Measurements from ENCODE around the gene EBF3. TPM values are rescaled to one million over a fixed set of nuclear protein-coding genes. Genes with fewer than 3 reads are reported as not detected.

EBF3 gene
- total RNA-seq, 1 experiment from 2014 or later: 0.22 TPM

- no CpG with 5 or more reads among the region's 6 CpGs for WGBS (ENCODE audit: extremely low coverage, insufficient read length, low lambda C conversion rate)
- H2BK20ac ChIP-seq (ENCODE audit: low read depth, low read length, poor library complexity, severe bottlenecking): no peak overlapping the region
- H3K14ac ChIP-seq (ENCODE audit: insufficient read depth, low read length): no peak overlapping the region
- no peaks in the 10 kb centered on the region; a peak in 1 of 7 replicates for H3K36me3 Mint-ChIP-seq (ENCODE audit: insufficient read depth in 1 of 3, low read depth in 3 of 3)
- H3K9ac ChIP-seq (ENCODE audit: extremely low read depth, insufficient read length, low read length): no peak overlapping the region
- peaks cover 7% of the 10 kb centered on the region for H3K23me2 ChIP-seq (ENCODE audit: insufficient read length, low read depth, low read length, poor library complexity, severe bottlenecking)
- H3K4me3 Mint-ChIP-seq: no peak overlapping the region
- peaks cover 24 to 51% of the 10 kb centered on the region in 2 experiments for H3K4me1 Mint-ChIP-seq
- no peak overlapping the region for H4K91ac ChIP-seq (ENCODE audit: insufficient read length, low read depth, low read length)
- no peaks in the 10 kb centered on the region; a peak in 1 of 5 replicates for H3K9me3 Mint-ChIP-seq
- H2BK120ac ChIP-seq (ENCODE audit: low read depth, low read length, poor library complexity, severe bottlenecking): no peak overlapping the region
- no peaks in the 10 kb centered on the region for H3K79me2 ChIP-seq (ENCODE audit: insufficient read depth, low read length)
- no peak overlapping the region for H2BK12ac ChIP-seq (ENCODE audit: insufficient read length, low read depth, low read length)
- no peaks in the 10 kb centered on the region for H4K20me1 ChIP-seq (ENCODE audit: control insufficient read depth, insufficient read depth, insufficient read length)
- H3K4me2 ChIP-seq (ENCODE audit: insufficient read depth, insufficient read length, low read length): peak overlapping the region; percentile 13
- no peak overlapping the region for H2BK15ac ChIP-seq (ENCODE audit: low read depth, low read length)
- no peak overlapping the region for H3K27ac Mint-ChIP-seq
- peaks cover 87% of the 10 kb centered on the region for H3K27me3 Mint-ChIP-seq (ENCODE audit: low read depth)
- H3K23ac ChIP-seq (ENCODE audit: insufficient read length, low read depth, low read length): no peak overlapping the region
- no peak overlapping the region for H3K27ac ChIP-seq (ENCODE audit: insufficient read length, low read depth, low read length)
- no peak for TF ChIP-seq CTCF (conservative IDR thresholded peaks at IDR 0.05)
- peaks cover 48% of the 10 kb centered on the region; the same call in 1 of the 2 replicates for H3K27me3 ChIP-seq (ENCODE audit: insufficient read depth, low read length)
- no peaks in the 10 kb centered on the region for H3K79me1 ChIP-seq (ENCODE audit: insufficient read depth, low read depth, low read length, poor library complexity, severe bottlenecking)
- H3K4me1 ChIP-seq (ENCODE audit: insufficient read depth, low read length): peaks cover 3% of the 10 kb centered on the region; the same call in 1 of the 2 replicates
- no peak for DNase-seq
- no peak overlapping the region for H3K18ac ChIP-seq (ENCODE audit: insufficient read length, low read depth, low read length)
- H2AFZ ChIP-seq (ENCODE audit: low read length): no peak overlapping the region
- H2BK5ac ChIP-seq (ENCODE audit: insufficient read length, low read length): no peak overlapping the region
- H3K4ac ChIP-seq (ENCODE audit: low read depth, low read length): no peak overlapping the region
- H3T11ph ChIP-seq (ENCODE audit: low read length): no peak overlapping the region
- no peak overlapping the region for H3K56ac ChIP-seq (ENCODE audit: insufficient read length, low read depth, low read length)
- no peak overlapping the region for H4K8ac ChIP-seq (replicated peaks; ENCODE audit: insufficient read length, low read depth, low read length)
- no peak overlapping the region for H4K5ac ChIP-seq (ENCODE audit: insufficient read length, low read depth, low read length)
- no peak overlapping the region for H2AK5ac ChIP-seq (ENCODE audit: insufficient read length, low read length)
- no peaks in the 10 kb centered on the region for H3K9me3 ChIP-seq (ENCODE audit: control insufficient read depth, low read depth, low read length)
Observed at GRCh38 chr10:129955601-129956285, 8.3 kb downstream of the EBF3 start.
